OCI-LY7 (cell line): ENCODE results near the gene GLIPR1. TPM values are rescaled to one million over a fixed set of nuclear protein-coding genes. Genes with fewer than 3 reads are reported as not detected.
"Not testable (repeated sequence)": the region's sequence is repeated elsewhere in the genome, so short reads cannot be mapped to it uniquely, and the experiment has no call there.

Source experiments
- BruUV-seq: library from RNA; stranded (reverse); fragments of 400-500 nt; replicated peaks from 2 replicates; lab custom pipeline; 2021; lab: Mats Ljungman, UMichigan
- CTCF ChIA-PET: fragments of 300-600 bp; sonication (Branson Sonifier 250); formaldehyde crosslinking; loops from one replicate; lab custom pipeline; 2022; ENCODE audit warnings: antibody characterized with exemption; ENCODE audit not compliant: unreplicated experiment; lab: Charles Lee
- POLR2A ChIA-PET: fragments of 300-600 bp; sonication (Branson Sonifier 250); formaldehyde crosslinking; loops from one replicate; lab custom pipeline; 2022; ENCODE audit warnings: antibody characterized with exemption; lab: Charles Lee
- DNase-seq: peaks from one replicate; pipeline ENCODE4 v3.0.0-alpha.2; 2015; ENCODE audit warnings: low spot score
- H2AFZ ChIP-seq: fragments of 200-600 bp; sonication (generic), shearing (Covaris generic); 2 replicates; pipeline ENCODE4 v1.6.1; 2014; ENCODE audit warnings: mild to moderate bottlenecking, antibody characterized with exemption, low read length, moderate library complexity
- H3K27ac ChIP-seq: fragments of 200-600 bp; sonication (generic); 2 replicates; pipeline ENCODE4 v1.5.1; 2014; ENCODE audit warnings: mixed run types, low read depth, mild to moderate bottlenecking, moderate library complexity, low read length, inconsistent platforms; ENCODE audit not compliant: poor library complexity, severe bottlenecking
- H3K36me3 ChIP-seq: fragments of 200-600 bp; sonication (generic); 2 replicates; pipeline ENCODE4 v1.6.1; 2014; ENCODE audit warnings: mild to moderate bottlenecking, antibody characterized with exemption, low read length, moderate library complexity, mixed read lengths; ENCODE audit not compliant: insufficient read depth
- H3K4me1 ChIP-seq: fragments of 200-600 bp; sonication (generic); 2 replicates; pipeline ENCODE4 v1.5.1; 2014; ENCODE audit warnings: mild to moderate bottlenecking, low read length; ENCODE audit not compliant: insufficient read depth, poor library complexity, severe bottlenecking
- H3K4me2 ChIP-seq: fragments of 200-600 bp; sonication (generic); 2 replicates; pipeline ENCODE4 v1.6.1; 2014; ENCODE audit warnings: mild to moderate bottlenecking, low read length
- H3K4me3 ChIP-seq: fragments of 200-600 bp; sonication (generic); 2 replicates; pipeline ENCODE4 v1.5.1; 2014; ENCODE audit warnings: mild to moderate bottlenecking, low read depth, low read length; ENCODE audit not compliant: poor library complexity, severe bottlenecking
- H3K79me2 ChIP-seq: fragments of 200-600 bp; sonication (generic); 2 replicates; pipeline ENCODE4 v1.6.1; 2016; ENCODE audit warnings: low read depth, mild to moderate bottlenecking, low read length, moderate library complexity, mixed read lengths; ENCODE audit not compliant: insufficient read depth
- H3K9me2 ChIP-seq: fragments of 200-600 bp; sonication (generic); 2 replicates; pipeline ENCODE4 v1.6.1; 2016; ENCODE audit warnings: mild to moderate bottlenecking, low read length, mixed read lengths; ENCODE audit not compliant: insufficient read depth
- H3K9me3 ChIP-seq: fragments of 200-600 bp; sonication (generic); 2 replicates; pipeline ENCODE4 v1.6.1; 2014; ENCODE audit warnings: mild to moderate bottlenecking, mixed run types, low read length, mixed read lengths
- H4K20me1 ChIP-seq: fragments of 200-600 bp; sonication (generic); 2 replicates; pipeline ENCODE4 v1.6.1; 2014; ENCODE audit warnings: mild to moderate bottlenecking, antibody characterized with exemption, low read length, moderate library complexity, mixed read lengths; ENCODE audit not compliant: insufficient read depth
- CTCF ChIP-seq: fragments of 200-600 bp; sonication (generic); conservative IDR thresholded peaks from 2 replicates; pipeline ENCODE4 v1.5.1; 2014; ENCODE audit warnings: mild to moderate bottlenecking, antibody characterized with exemption, low read length, moderate library complexity, mixed read lengths
- EZH2phosphoT487 ChIP-seq: fragments of 200-600 bp; sonication (generic); IDR thresholded peaks from 2 replicates; pipeline ENCODE4 v1.6.1; 2018; ENCODE audit warnings: low read depth, borderline replicate concordance, mild to moderate bottlenecking, mixed run types, antibody characterized with exemption, low read length, moderate library complexity, mixed read lengths
- intact Hi-C: fragments of 100-400 bp; cut with micrococcal nuclease; formaldehyde crosslinking; loops from one replicate; pipeline ENCODE4 v1.10.0; 2022; ENCODE audit not compliant: unreplicated experiment
- total RNA-seq, 2 experiments: library from RNA; depleted of rRNA in 1 of 2; stranded (reverse); fragments of >200 nt in 1 of 2; shearing (Covaris generic) in 1 of 2; gene quantifications; 2 replicates each; pipeline ENCODE4 v1.2.3, GENCODE V29; 2014 to 2022

Gene GLIPR1
- total RNA-seq, 2 experiments from 2014 or later: 2.8 to 3.3 TPM

- H3K4me2 ChIP-seq: no peak overlapping the region
- no peak overlapping the region for H3K27ac ChIP-seq
- TF ChIP-seq EZH2phosphoT487 (no peak), CTCF (no peak)
- ChIA-PET CTCF (no interaction called here), POLR2A (no interaction called here)
- intact Hi-C loops: no loop called here
- BruUV-seq: no TSS peak
- H3K4me3 ChIP-seq: no peak overlapping the region
- H2AFZ ChIP-seq: no peak overlapping the region
- H3K36me3 ChIP-seq: no peaks in the 10 kb centered on the region
- H4K20me1 ChIP-seq: no peaks in the 10 kb centered on the region
- DNase-seq: no peak
- no peaks in the 10 kb centered on the region for H3K79me2 ChIP-seq
- no peaks in the 10 kb centered on the region for H3K9me2 ChIP-seq
- H3K9me3 ChIP-seq: no peaks in the 10 kb centered on the region
- no peaks in the 10 kb centered on the region for H3K4me1 ChIP-seq
Observed at GRCh38 chr12:75439930-75440329, 40.6 kb upstream of the GLIPR1 start.

GRCh38 chr12:75441687-75442449 is 38.7 kb upstream of the GLIPR1 start:
- H3K9me3 ChIP-seq, H3K4me1 ChIP-seq, H3K79me2 ChIP-seq, H3K9me2 ChIP-seq, H3K4me3 ChIP-seq, CTCF ChIA-PET, intact Hi-C loops, DNase-seq, H3K4me2 ChIP-seq, BruUV-seq, H4K20me1 ChIP-seq, H3K27ac ChIP-seq, H2AFZ ChIP-seq, H3K36me3 ChIP-seq: not testable (repeated sequence)
- POLR2A ChIA-PET: interaction anchor here (0.6 kb wide), 1 partner anchor 12 kb away, joined by 3 read pairs; no protein-coding TSS in a partner anchor

DNA sequence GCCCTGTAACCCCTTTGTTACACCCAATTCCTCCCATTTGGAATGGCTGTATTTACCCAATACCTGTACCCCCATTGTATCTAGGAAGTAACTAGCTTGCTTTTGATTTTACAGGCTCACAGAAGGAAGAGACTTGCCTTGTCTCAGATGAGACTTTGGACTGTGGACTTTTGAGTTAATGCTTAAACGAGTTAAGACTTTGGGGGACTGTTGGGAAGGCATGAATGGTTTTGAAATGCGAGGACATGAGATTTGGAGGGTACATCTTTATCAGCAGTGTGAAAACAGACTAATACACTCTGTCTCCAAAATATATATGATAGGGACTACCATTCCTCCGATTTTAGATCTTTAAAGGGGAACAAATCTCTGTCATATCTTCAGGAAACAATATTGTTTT is 38.1 kb upstream of the GLIPR1 start:
- H2AFZ ChIP-seq, H3K4me3 ChIP-seq, intact Hi-C loops, CTCF ChIA-PET, H3K9me3 ChIP-seq, DNase-seq, H4K20me1 ChIP-seq, H3K79me2 ChIP-seq, H3K4me1 ChIP-seq, H3K9me2 ChIP-seq, H3K27ac ChIP-seq, BruUV-seq, H3K36me3 ChIP-seq, H3K4me2 ChIP-seq: not testable (repeated sequence)
- POLR2A ChIA-PET: interaction anchor here (0.6 kb wide), 1 partner anchor 13 kb away, joined by 3 read pairs; no protein-coding TSS in a partner anchor
